ENCODE measurements around the gene PRPF19. TPM values are rescaled to one million over a fixed set of nuclear protein-coding genes. Genes with fewer than 3 reads are reported as not detected.

Gene PRPF19
- total and polyA plus RNA-seq, 9 of the 15 experiments (the other 6 are each of a cell fraction or from before 2014, with no cell fraction given), result 9.4 to 212 (median 73.2) TPM

GRCh38 chr11:60927600-60927999 lies 21.2 kb upstream of the PRPF19 start (continued):
- TF ChIP-seq MLLT1 (IDR thresholded peaks at IDR 0.05), result no peak
- no peak for TF ChIP-seq MAFK (IDR thresholded peaks at IDR 0.05; ENCODE audit: low read length)
- no peak for TF ChIP-seq ARID1B (IDR thresholded peaks at IDR 0.05)
- TF ChIP-seq SIN3A (IDR thresholded peaks at IDR 0.05; ENCODE audit: borderline replicate concordance in 2 of 2, control insufficient read depth in 1 of 2, low read depth in 2 of 2, low read length in 2 of 2), result no peak
- no peak for TF ChIP-seq ZSCAN32 (CRISPR knock-in tag; IDR thresholded peaks at IDR 0.05)
- no peak for TF ChIP-seq RNF219 (CRISPR knock-in tag; IDR thresholded peaks at IDR 0.05)
- no peak for TF ChIP-seq STAT5A (IDR thresholded peaks at IDR 0.05; ENCODE audit: borderline replicate concordance, low read length)
- no peak for TF ChIP-seq RCOR1 (IDR thresholded peaks at IDR 0.05; ENCODE audit: borderline replicate concordance in 1 of 2, low read depth in 2 of 2, low read length in 2 of 2)
- TF ChIP-seq CREB3 (tag; conservative IDR thresholded peaks at IDR 0.05; ENCODE audit: low read depth), result no peak
- TF ChIP-seq ZNF395 (CRISPR knock-in tag; IDR thresholded peaks at IDR 0.05), result no peak
